Duodenal mucosa (tissue), 2 donors: ENCODE results near the gene TMEM45A.

ENCODE experiments used
- H3K27ac ChIP-seq: one replicate; pipeline ENCODE4 v1.7.0; 2013; ENCODE audit warnings: low read depth, low read length
- H3K27me3 ChIP-seq, 2 donors: one replicate each; pipeline ENCODE4 v1.7.0; 2013; ENCODE audit warnings: low read length in 2 of 2, control low read depth in 1 of 2; ENCODE audit not compliant: insufficient read depth in 2 of 2, control insufficient read depth in 1 of 2
- H3K36me3 ChIP-seq, 2 donors: one replicate each; pipeline ENCODE4 v1.7.0; 2013; ENCODE audit warnings: low read length in 2 of 2, control low read depth in 1 of 2; ENCODE audit not compliant: insufficient read depth in 2 of 2, control insufficient read depth in 1 of 2
- H3K4me1 ChIP-seq, 2 donors: one replicate each; pipeline ENCODE4 v1.7.0; 2013; ENCODE audit warnings: low read length in 2 of 2, control low read depth in 1 of 2; ENCODE audit not compliant: insufficient read depth in 2 of 2, control insufficient read depth in 1 of 2
- H3K4me3 ChIP-seq, 2 donors: one replicate each; pipeline ENCODE4 v1.7.0; 2013; ENCODE audit warnings: low read length in 2 of 2, low read depth in 1 of 2
- H3K9ac ChIP-seq, 2 donors: one replicate each; pipeline ENCODE4 v1.7.0; 2013; ENCODE audit warnings: low read length in 2 of 2, low read depth in 1 of 2
- H3K9me3 ChIP-seq, 2 donors: one replicate each; pipeline ENCODE4 v1.7.0; 2013; ENCODE audit warnings: low read length in 2 of 2, control low read depth in 1 of 2; ENCODE audit not compliant: control insufficient read depth in 1 of 2

Gene TMEM45A

DNA sequence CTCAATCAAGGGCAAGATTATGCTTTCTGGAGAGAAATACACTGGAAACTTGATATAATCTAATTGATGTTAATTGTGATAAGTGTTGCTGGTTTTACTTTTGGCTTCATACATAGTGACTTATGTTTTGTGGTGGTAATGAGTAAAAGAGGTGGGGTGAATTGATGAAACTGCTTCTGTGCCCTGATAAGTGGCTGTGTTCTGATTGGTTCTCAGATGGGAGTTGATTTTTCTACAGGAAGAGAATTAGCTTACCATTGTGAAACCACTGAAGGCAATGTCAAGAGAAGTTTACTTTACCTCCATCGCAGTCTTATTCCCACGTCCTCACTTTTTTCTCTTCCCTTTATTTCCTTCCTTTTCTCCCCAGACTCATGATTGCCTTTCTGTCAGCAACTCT lies 23.8 kb downstream of the TMEM45A start:
- Histone ChIP-seq H3K4me3 (no peak overlapping the region), H3K9me3 (no peaks in the 10 kb centered on the region), H3K4me1 (no peaks in the 10 kb centered on the region), H3K9ac (no peak overlapping the region), H3K27ac (no peak overlapping the region), H3K27me3 (no peaks in the 10 kb centered on the region), H3K36me3 (no peaks in the 10 kb centered on the region)

DNA sequence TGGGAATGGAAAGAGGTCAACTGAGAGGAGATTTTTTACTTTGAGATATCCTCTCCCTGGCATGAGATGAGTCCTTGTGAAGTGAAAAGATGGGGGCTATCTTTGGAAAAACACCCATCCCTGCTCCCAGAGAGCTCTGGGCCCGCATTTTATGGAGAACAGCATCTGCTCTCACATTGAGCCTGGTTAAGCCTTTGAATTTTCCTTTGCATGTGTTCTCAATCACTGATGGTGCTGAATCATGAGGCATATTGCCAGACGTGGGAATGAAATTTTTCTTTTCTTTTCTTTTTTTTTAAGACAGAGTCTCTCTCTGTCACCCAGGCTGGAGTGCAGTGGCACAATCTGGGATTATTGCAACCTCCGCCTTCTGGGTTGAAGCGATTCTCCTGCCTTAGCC lies 24.4 kb downstream of the TMEM45A start:
- Histone ChIP-seq H3K4me1 (no peaks in the 10 kb centered on the region), H3K27ac (no peak overlapping the region), H3K9ac (no peak overlapping the region), H3K9me3 (no peaks in the 10 kb centered on the region), H3K4me3 (no peak overlapping the region), H3K27me3 (no peaks in the 10 kb centered on the region), H3K36me3 (no peaks in the 10 kb centered on the region)

GRCh38 chr3:100517276-100517675 lies 24.9 kb downstream of the TMEM45A start:
- Histone ChIP-seq H3K27me3 (no peaks in the 10 kb centered on the region), H3K4me3 (no peak overlapping the region), H3K9me3 (no peaks in the 10 kb centered on the region), H3K9ac (no peak overlapping the region), H3K27ac (no peak overlapping the region), H3K36me3 (no peaks in the 10 kb centered on the region), H3K4me1 (no peaks in the 10 kb centered on the region)

- Histone ChIP-seq H3K27ac (no peak overlapping the region), H3K36me3 (no peaks in the 10 kb centered on the region), H3K4me1 (no peaks in the 10 kb centered on the region), H3K9me3 (no peaks in the 10 kb centered on the region), H3K4me3 (no peak overlapping the region), H3K9ac (no peak overlapping the region), H3K27me3 (no peaks in the 10 kb centered on the region)
Observed at GRCh38 chr3:100518244-100518643, 25.8 kb downstream of the TMEM45A start.

DNA sequence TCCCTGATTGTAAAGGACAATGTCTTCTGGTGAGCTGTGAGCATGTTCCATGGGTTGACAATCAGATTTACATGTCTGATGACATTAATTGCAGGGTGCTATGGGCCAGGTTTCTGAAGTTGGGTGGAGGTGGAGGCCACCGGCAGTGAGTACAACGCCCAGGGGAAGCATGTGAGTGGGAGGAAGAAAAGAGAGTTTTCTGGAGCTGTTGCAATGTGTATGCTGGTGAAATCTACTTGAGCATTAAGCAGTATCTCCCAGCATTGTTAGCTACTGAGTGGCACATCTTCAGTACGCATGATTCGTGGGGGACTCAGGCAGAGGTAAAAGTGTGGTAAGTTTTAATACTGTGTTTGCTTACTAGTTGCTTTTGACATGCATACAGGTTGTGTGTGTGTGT lies 26.6 kb downstream of the TMEM45A start:
- no peak overlapping the region for H3K4me3 ChIP-seq
- no peaks in the 10 kb centered on the region for H3K36me3 ChIP-seq
- no peaks in the 10 kb centered on the region for H3K27me3 ChIP-seq
- no peak overlapping the region for H3K9ac ChIP-seq
- H3K9me3 ChIP-seq, result no peaks in the 10 kb centered on the region
- no peak overlapping the region for H3K27ac ChIP-seq
- no peaks in the 10 kb centered on the region for H3K4me1 ChIP-seq

DNA sequence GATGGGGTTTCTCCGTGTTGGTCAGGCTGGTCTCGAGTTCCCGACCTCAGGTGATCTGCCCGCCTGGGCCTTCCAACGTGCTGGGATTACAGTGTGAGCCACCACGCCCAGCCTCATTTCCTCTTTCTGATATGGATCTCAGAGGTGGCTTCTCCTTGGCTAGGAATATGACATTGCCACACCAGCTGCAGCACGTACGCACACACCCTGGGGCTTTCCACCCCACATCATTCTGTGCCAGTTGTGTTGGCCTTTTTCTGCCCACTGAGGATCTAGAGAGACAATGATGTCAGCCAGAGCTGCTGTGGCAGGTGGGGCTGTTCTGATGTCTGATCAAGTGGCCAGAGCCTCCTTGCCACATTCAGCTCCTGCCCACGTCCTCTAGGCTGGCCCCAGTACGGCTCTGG lies 29.0 kb downstream of the TMEM45A start:
- H3K9ac ChIP-seq, result no peak overlapping the region
- no peaks in the 10 kb centered on the region for H3K36me3 ChIP-seq
- no peak overlapping the region for H3K27ac ChIP-seq
- no peaks in the 10 kb centered on the region for H3K27me3 ChIP-seq
- H3K9me3 ChIP-seq, result no peaks in the 10 kb centered on the region
- no peak overlapping the region for H3K4me3 ChIP-seq
- H3K4me1 ChIP-seq, result no peaks in the 10 kb centered on the region

DNA sequence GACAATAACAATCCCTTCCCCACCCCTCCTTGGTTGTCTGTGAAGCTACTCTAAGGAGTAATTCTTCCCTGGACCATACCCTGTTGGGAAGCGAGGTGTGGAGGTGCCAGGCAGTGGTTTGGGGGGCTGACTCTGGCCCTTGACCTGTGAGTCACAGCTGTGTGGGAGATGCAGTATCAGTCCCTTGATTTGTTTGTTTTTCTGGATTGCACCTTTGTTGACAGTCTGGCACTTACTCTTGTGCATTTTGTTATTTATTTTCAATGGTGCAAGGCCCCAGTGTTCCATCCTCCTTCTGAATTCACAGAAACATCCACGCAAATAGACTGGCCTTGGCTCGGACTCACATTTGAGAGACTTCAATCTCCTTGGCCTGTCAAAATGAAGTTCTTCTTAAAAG lies 29.7 kb downstream of the TMEM45A start:
- no peak overlapping the region for H3K4me3 ChIP-seq
- no peak overlapping the region for H3K27ac ChIP-seq
- no peaks in the 10 kb centered on the region for H3K36me3 ChIP-seq
- no peak overlapping the region for H3K9ac ChIP-seq
- H3K27me3 ChIP-seq, result no peaks in the 10 kb centered on the region
- no peaks in the 10 kb centered on the region for H3K9me3 ChIP-seq
- no peaks in the 10 kb centered on the region for H3K4me1 ChIP-seq

DNA sequence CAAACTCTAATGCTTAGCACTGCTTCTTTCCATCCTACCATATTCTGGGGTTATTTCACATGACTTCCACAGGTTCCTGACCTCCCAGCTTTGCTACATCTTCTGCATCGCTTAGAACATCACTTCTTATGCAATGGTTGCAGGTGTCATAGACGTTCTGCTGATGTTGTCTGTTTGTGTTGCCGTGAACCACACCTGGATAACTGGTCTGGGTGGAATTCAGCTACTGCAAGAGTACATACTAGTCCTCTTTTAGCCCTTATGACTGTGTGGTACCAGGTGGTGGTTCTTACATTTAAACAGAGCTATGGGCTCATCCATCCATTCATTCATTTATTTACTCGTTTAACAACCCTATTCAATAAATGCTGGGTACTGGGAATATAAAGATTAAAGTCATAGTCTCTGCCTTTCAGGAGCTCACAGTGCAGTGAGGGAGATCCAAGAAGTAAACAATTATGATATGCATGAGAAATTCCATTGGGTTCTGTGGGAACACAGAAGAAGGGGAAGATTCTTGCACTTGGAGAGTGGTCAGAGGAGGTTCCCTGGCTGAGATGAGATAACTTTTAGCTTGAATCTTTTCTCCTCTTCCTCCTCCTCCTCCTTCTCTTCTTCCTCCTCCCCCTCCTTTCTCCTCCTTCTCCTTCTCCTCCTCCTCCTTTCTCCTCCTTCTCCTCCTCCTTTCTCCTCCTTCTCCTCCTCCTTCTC lies 30.8 kb downstream of the TMEM45A start:
- Histone ChIP-seq H3K9ac (no peak overlapping the region), H3K27me3 (no peaks in the 10 kb centered on the region), H3K36me3 (no peaks in the 10 kb centered on the region), H3K27ac (no peak overlapping the region), H3K9me3 (no peaks in the 10 kb centered on the region), H3K4me3 (no peak overlapping the region), H3K4me1 (no peaks in the 10 kb centered on the region)

DNA sequence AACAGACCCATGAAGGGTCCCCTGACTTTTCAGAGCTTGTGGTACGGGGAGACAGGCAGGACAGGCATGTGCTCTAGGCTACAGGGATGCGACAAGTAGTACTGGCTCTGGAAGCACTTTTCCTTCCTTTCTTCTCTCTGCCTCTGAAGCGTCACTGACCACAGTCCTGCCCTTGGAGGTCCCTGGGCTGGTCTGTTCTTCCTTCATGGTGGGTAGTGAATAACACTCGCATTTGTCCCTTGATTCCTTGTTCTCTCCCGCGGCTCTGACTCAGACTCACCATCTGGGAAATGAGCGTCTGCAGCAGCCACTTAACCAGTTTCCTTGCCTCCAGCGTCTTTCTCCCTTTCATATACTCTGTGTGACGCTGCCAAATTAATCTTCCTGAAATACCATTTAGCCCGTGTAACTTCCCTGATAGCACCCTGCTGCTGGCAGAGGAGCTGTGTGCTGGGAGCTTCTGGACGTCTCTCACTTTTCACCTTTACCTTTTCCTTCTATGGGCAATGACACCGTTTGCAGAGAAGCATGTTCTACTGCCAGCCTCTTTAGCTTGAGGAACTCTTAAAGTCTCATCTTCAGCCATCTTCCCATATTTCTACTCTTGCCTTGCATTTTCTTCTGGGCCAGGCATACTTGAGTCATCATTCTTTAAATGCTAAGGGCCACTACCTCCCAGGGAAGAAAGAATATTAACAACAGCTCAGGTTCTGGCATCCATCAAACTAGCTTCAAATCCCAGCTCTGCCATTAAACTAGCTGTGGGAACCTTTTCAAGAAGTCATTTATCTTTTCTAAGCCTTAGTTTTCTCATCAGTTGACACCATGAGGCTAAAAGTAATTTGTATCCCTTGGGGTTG lies 33.6 kb downstream of the TMEM45A start:
- Histone ChIP-seq H3K27me3 (no peaks in the 10 kb centered on the region), H3K4me3 (no peak overlapping the region), H3K4me1 (no peaks in the 10 kb centered on the region), H3K27ac (no peak overlapping the region), H3K36me3 (no peaks in the 10 kb centered on the region), H3K9ac (no peak overlapping the region), H3K9me3 (no peaks in the 10 kb centered on the region)

DNA sequence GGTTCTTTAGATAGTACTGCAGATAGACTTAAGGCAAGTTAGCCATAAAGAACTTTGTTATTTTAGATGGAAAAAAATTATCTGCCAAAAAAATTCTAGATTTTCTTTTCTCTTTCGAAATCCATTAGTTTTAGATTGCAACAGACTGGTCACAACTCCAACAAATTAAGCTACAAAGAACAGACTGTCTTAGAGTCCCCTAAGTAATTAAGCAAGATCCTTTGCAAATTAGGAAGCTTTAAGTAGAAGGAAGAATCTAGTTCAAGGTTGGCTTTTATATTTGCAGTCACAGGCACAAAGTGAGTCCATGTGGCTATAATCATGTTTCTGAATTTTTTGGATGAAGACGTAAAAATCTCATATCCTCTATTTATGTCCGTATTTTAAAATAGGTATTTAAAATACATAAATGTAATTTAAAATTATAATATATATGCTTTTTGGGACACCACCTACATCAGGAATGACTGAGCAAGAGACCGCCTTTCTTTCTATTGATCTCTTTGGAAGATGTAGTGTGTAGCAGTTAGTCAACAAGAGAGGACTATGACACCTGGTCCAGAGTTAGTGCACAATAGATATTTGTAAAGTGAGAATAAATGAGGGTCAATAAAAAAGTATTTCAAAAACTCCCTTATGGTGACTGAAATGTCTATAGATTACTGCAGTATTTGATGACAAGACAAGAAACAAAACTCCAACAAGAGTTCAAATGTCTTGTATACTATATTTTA lies 34.4 kb downstream of the TMEM45A start:
- Histone ChIP-seq H3K27ac (no peak overlapping the region), H3K9ac (no peak overlapping the region), H3K27me3 (no peaks in the 10 kb centered on the region), H3K4me1 (no peaks in the 10 kb centered on the region), H3K9me3 (no peaks in the 10 kb centered on the region), H3K4me3 (no peak overlapping the region), H3K36me3 (no peaks in the 10 kb centered on the region)
